ENCODE measurements around the gene CEP112. TPM values are rescaled to one million over a fixed set of nuclear protein-coding genes. Genes with fewer than 3 reads are reported as not detected.

Gene CEP112
- polyA plus RNA-seq, 1 donor (not counting 4 experiments of a cell fraction or from before 2014, with no cell fraction given): 2.6 TPM

- no peak for FAIRE-seq
- no peak overlapping the region for H3K9ac ChIP-seq (ENCODE audit: control insufficient read depth, extremely low read depth, insufficient read depth, low read length)
- TF ChIP-seq EZH2 (IDR thresholded peaks at IDR 0.05; ENCODE audit: low read length) (no peak), CTCF (optimal IDR thresholded peaks at IDR 0.05 in 1 of 3, IDR thresholded peaks at IDR 0.05 in 1 of 3, conservative IDR thresholded peaks at IDR 0.05 in 1 of 3; ENCODE audit: extremely low read depth in 1 of 3, insufficient read depth in 2 of 3, low read length in 3 of 3) (no peak)
- no peak overlapping the region for H3K27ac ChIP-seq (ENCODE audit: control insufficient read depth, insufficient read depth, low read length)
- dilution Hi-C loops (cut with MboI; ENCODE audit: extremely low pct_ligation_motif_present, low sequenced_read_pairs): no loop called here
- H3K4me2 ChIP-seq (ENCODE audit: control insufficient read depth, extremely low read depth, insufficient read depth, low read depth, low read length): no peak overlapping the region
- H3K27me3 ChIP-seq (ENCODE audit: control insufficient read depth, extremely low read depth, insufficient read depth, low read length): no peaks in the 10 kb centered on the region
- H4K20me1 ChIP-seq (ENCODE audit: control insufficient read depth, extremely low read depth, insufficient read depth, low read length): no peaks in the 10 kb centered on the region
- H3K9me1 ChIP-seq (ENCODE audit: control insufficient read depth, extremely low read depth, insufficient read depth, low read length): no peaks in the 10 kb centered on the region
- no peaks in the 10 kb centered on the region for H3K79me2 ChIP-seq (ENCODE audit: control insufficient read depth, insufficient read depth, low read length)
- no peaks in the 10 kb centered on the region for H3K9me3 ChIP-seq (ENCODE audit: control insufficient read depth, low read depth, low read length)
- no peak overlapping the region for H2AFZ ChIP-seq (ENCODE audit: control insufficient read depth, low read length)
- H3K4me3 ChIP-seq (ENCODE audit: control insufficient read depth in 2 of 3, extremely low read depth in 1 of 3, insufficient read depth in 2 of 3, low read depth in 1 of 3, low read length in 3 of 3): no peak overlapping the region
- H3K36me3 ChIP-seq (ENCODE audit: control insufficient read depth in 2 of 2, extremely low read depth in 1 of 2, insufficient read depth in 2 of 2, low read length in 2 of 2): no peaks in the 10 kb centered on the region
- H3K4me1 ChIP-seq (ENCODE audit: control insufficient read depth, extremely low read depth, insufficient read depth, low read length): no peaks in the 10 kb centered on the region
- no peak for DNase-seq (ENCODE audit: low read depth, low spot score)
Observed at GRCh38 chr17:65926599-65926998, 265.3 kb downstream of the CEP112 start.

DNA sequence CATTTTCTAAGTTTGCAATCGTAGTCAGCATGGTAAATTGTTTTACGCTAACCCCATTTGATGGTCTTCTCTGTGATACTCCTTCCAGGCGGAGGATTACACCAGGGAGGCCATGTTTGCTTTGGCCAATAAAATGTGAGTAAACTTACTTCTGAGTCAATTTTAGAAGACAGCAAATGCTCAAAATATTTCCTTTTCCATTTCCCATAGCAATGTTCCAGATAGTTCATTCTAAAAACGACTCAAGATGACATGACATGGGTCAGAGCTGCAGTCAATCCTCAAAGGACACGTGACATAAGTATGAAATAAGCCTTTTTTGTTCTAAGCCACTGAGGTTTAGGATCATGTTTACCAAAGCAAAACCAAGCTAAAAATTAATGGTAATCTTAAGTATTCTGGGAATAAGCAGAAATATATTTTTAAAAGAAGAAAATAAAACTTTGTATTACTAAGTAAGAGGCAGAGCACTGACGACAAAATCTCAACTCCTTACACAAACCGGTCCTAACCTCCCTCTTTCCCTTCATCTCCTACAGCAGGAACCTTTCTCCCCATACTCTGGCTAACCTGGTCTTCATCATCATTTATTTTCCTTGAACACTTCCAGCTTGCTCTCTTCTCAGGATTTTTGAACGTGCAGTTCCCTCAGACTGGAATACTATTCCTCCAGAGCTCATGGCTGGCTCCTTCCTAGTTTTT lies 266.2 kb downstream of the CEP112 start:
- no peak overlapping the region for H3K27ac ChIP-seq (ENCODE audit: control insufficient read depth, insufficient read depth, low read length)
- H3K4me2 ChIP-seq (ENCODE audit: control insufficient read depth, extremely low read depth, insufficient read depth, low read depth, low read length): no peak overlapping the region
- no peaks in the 10 kb centered on the region for H3K9me3 ChIP-seq (ENCODE audit: control insufficient read depth, low read depth, low read length)
- H3K4me1 ChIP-seq (ENCODE audit: control insufficient read depth, extremely low read depth, insufficient read depth, low read length): no peaks in the 10 kb centered on the region
- FAIRE-seq (no peak), DNase-seq (ENCODE audit: low read depth, low spot score) (no peak)
- H3K9me1 ChIP-seq (ENCODE audit: control insufficient read depth, extremely low read depth, insufficient read depth, low read length): no peaks in the 10 kb centered on the region
- H3K9ac ChIP-seq (ENCODE audit: control insufficient read depth, extremely low read depth, insufficient read depth, low read length): no peak overlapping the region
- dilution Hi-C loops (cut with MboI; ENCODE audit: extremely low pct_ligation_motif_present, low sequenced_read_pairs): no loop called here
- no peaks in the 10 kb centered on the region for H4K20me1 ChIP-seq (ENCODE audit: control insufficient read depth, extremely low read depth, insufficient read depth, low read length)
- H3K79me2 ChIP-seq (ENCODE audit: control insufficient read depth, insufficient read depth, low read length): no peaks in the 10 kb centered on the region
- no peak overlapping the region for H3K4me3 ChIP-seq (ENCODE audit: control insufficient read depth in 2 of 3, extremely low read depth in 1 of 3, insufficient read depth in 2 of 3, low read depth in 1 of 3, low read length in 3 of 3)
- H2AFZ ChIP-seq (ENCODE audit: control insufficient read depth, low read length): no peak overlapping the region
- H3K36me3 ChIP-seq (ENCODE audit: control insufficient read depth in 2 of 2, extremely low read depth in 1 of 2, insufficient read depth in 2 of 2, low read length in 2 of 2): no peaks in the 10 kb centered on the region
- no peak for TF ChIP-seq EZH2 (IDR thresholded peaks at IDR 0.05; ENCODE audit: low read length)
- H3K27me3 ChIP-seq (ENCODE audit: control insufficient read depth, extremely low read depth, insufficient read depth, low read length): no peaks in the 10 kb centered on the region

DNA sequence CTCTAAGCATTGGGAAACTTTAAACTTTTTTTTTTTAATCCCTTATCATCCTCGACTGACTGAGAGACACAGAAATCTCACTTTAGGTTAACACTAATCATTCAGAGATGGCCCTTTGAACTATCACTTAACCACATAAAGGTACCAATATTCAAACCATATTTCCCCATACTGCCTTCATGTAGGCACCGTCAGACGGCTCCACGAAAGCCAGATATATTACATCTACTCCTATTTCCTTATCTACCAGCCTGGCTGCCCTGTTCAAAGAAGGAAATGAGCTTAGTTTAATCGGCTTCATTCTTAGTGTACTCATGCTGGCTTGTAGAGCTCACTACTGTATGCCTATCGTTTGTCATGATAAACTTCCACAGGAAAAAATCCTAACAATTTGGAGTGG lies 270.9 kb downstream of the CEP112 start:
- no peak overlapping the region for H3K4me2 ChIP-seq (ENCODE audit: control insufficient read depth, extremely low read depth, insufficient read depth, low read depth, low read length)
- H3K27me3 ChIP-seq (ENCODE audit: control insufficient read depth, extremely low read depth, insufficient read depth, low read length): no peaks in the 10 kb centered on the region
- H3K9ac ChIP-seq (ENCODE audit: control insufficient read depth, extremely low read depth, insufficient read depth, low read length): no peak overlapping the region
- no peaks in the 10 kb centered on the region for H3K36me3 ChIP-seq (ENCODE audit: control insufficient read depth in 2 of 2, extremely low read depth in 1 of 2, insufficient read depth in 2 of 2, low read length in 2 of 2)
- H4K20me1 ChIP-seq (ENCODE audit: control insufficient read depth, extremely low read depth, insufficient read depth, low read length): no peaks in the 10 kb centered on the region
- no peak overlapping the region for H2AFZ ChIP-seq (ENCODE audit: control insufficient read depth, low read length)
- H3K27ac ChIP-seq (ENCODE audit: control insufficient read depth, insufficient read depth, low read length): no peak overlapping the region
- no peaks in the 10 kb centered on the region for H3K79me2 ChIP-seq (ENCODE audit: control insufficient read depth, insufficient read depth, low read length)
- H3K4me3 ChIP-seq (ENCODE audit: control insufficient read depth in 2 of 3, extremely low read depth in 1 of 3, insufficient read depth in 2 of 3, low read depth in 1 of 3, low read length in 3 of 3): no peak overlapping the region
- H3K4me1 ChIP-seq (ENCODE audit: control insufficient read depth, extremely low read depth, insufficient read depth, low read length): no peaks in the 10 kb centered on the region
- TF ChIP-seq EZH2 (IDR thresholded peaks at IDR 0.05; ENCODE audit: low read length) (no peak), CTCF (optimal IDR thresholded peaks at IDR 0.05 in 1 of 3, IDR thresholded peaks at IDR 0.05 in 1 of 3, conservative IDR thresholded peaks at IDR 0.05 in 1 of 3; ENCODE audit: extremely low read depth in 1 of 3, insufficient read depth in 2 of 3, low read length in 3 of 3) (no peak)
- no peaks in the 10 kb centered on the region for H3K9me3 ChIP-seq (ENCODE audit: control insufficient read depth, low read depth, low read length)
- FAIRE-seq: no peak
- dilution Hi-C loops (cut with MboI; ENCODE audit: extremely low pct_ligation_motif_present, low sequenced_read_pairs): no loop called here
- no peak for DNase-seq (ENCODE audit: low read depth, low spot score)
- no peaks in the 10 kb centered on the region for H3K9me1 ChIP-seq (ENCODE audit: control insufficient read depth, extremely low read depth, insufficient read depth, low read length)

Measured in keratinocyte (primary cell).